GM10266 (cell line): ENCODE measurements around the gene USP35.

Experiments used
- DNase-seq: peaks from one replicate; pipeline ENCODE4 v3.0.0; 2012; ENCODE audit errors: extremely low spot score
- CTCF ChIP-seq: IDR thresholded peaks from 2 replicates; pipeline ENCODE4 v1.5.1; 2012; ENCODE audit warnings: mild to moderate bottlenecking, low read depth; ENCODE audit not compliant: control insufficient read depth, insufficient read depth; ENCODE audit errors: missing control alignments

Gene USP35

GRCh38 chr11:78149646-78150045, 39.1 kb upstream of the USP35 start:
- TF ChIP-seq CTCF = no peak

GRCh38 chr11:78150346-78150745, 38.4 kb upstream of the USP35 start:
- no peak for TF ChIP-seq CTCF
- no peak for DNase-seq

More at GRCh38 chr11:78149646-78150045, 39.1 kb upstream of the USP35 start:
- no peak for DNase-seq

- no peak for DNase-seq
- TF ChIP-seq CTCF = no peak
Measured at GRCh38 chr11:78150754-78151153, 38.0 kb upstream of the USP35 start.

GRCh38 chr11:78151804-78152203, 36.9 kb upstream of the USP35 start:
- TF ChIP-seq CTCF = no peak
- DNase-seq = no peak

GRCh38 chr11:78156127-78156844, 32.4 kb upstream of the USP35 start:
- no peak for TF ChIP-seq CTCF
- no peak for DNase-seq

GRCh38 chr11:78158987-78159652, 29.6 kb upstream of the USP35 start:
- TF ChIP-seq CTCF = no peak
- DNase-seq = no peak

GRCh38 chr11:78160557-78160956, 28.2 kb upstream of the USP35 start:
- no peak for DNase-seq
- no peak for TF ChIP-seq CTCF
